ENCODE data around the gene CCL5.

Gene CCL5

GRCh38 chr17:35879773-35880654 is at the start of gene CCL5:
Gene CCL5 (minus strand): TSS chr17:35880360.
- DNase-seq = peak; percentile 62 to 69

DNA sequence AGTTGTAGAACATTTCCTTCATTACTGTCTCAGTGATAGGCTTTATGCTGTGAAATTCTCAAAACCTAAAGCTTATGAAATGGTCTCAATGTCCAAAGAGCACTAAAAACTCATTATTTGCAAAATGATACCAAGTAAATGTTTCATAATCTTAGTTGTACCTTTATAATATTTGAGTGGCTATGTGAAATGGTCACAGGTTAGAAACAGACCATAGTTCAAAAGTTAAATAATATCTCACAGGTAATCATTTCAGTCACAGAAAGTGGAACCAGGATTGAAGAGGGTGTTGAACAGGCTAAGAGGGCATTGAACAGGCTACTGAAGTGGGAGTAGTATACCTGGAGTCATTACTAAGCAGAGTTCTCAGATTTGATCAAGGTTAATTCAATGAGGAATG is 47.6 kb upstream of the CCL5 start:
- DNase-seq = no peak

DNA sequence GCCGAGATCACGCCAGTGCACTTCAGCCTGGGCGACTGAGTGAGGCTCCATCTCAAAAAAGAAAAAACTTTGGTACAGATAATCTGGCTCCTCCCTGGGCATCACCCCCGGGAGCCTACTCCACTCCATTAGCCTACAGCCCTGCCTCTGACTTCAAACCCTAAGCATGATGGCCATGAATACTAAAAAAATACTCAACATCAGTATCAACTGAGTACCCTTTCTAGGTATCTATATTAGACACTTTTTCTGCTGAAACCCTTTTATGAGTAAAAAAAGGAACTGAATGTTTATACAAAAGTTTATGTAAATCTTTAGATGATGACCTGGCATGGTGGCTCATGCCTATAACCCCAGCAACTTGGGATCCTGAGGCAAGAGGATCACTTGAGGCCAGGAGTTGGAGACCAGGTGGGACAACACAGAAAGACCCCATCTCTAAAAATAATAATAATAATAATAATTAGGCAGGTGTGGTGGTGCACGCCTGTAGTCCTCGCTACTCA is 43.5 kb upstream of the CCL5 start:
- DNase-seq = no peak

DNA sequence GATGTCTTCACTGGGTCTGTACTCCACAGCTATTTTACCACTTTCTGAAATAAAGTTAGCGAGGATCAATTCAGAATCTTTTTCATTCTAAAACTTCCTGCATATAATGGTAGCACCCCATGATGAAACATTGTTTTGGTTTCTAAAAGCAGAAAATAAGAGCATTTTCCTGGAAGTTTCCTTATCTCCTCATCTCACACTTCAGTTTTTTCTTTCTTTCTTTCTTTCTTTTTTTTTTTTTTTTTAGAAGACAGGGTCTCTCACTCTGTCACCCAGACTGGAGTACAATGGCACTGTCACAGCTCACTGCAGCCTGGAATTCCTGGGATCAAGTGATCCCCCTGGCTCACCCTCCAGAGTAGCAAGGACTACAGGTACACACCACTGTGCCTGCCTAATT is 40.1 kb upstream of the CCL5 start:
- no peak for DNase-seq

- DNase-seq = no peak
Observed at GRCh38 chr17:35918665-35919064, 38.5 kb upstream of the CCL5 start.

GRCh38 chr17:35917519-35918213 is 37.5 kb upstream of the CCL5 start:
- no peak for DNase-seq

DNA sequence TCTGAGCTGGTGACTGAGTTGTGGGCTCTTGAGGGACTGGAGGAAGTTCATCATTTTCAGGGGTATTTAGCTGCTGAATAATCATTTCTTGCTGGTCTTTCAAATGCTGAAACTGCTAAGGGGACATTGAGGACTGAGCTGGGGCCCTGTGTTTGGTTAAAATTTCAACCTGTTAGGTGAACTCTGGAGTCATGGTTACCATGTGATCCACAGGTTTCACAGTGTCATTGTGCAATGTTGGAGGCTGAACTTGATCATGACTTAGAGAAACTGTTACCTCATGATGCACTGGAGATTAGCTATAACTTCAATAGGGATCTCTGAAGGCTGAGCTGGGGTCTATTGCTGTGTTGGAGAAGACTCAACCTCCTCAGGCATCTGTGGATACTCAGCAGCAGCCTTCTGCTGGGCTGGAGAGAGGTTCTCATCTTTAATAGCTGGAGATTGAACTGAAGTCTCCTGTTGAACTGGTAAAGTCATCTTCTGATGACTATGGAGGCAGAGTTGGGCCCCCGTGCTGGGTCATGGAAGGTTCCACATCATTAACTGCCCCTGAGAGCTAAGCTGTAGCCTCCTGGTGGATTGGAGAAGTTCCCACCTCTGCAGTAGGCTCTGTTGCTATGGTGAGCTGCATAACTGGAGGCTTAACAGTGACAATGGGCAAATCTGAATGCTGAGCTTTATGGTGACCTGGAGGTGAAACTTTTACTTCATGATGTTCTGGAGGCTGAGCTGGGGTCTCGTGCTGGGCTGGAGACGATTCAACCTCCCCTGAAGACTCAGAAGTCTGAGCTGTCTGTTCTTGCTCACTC is 35.2 kb upstream of the CCL5 start:
- DNase-seq = no peak

- no peak for DNase-seq
Observed at GRCh38 chr17:35914354-35914753, 34.2 kb upstream of the CCL5 start.

DNA sequence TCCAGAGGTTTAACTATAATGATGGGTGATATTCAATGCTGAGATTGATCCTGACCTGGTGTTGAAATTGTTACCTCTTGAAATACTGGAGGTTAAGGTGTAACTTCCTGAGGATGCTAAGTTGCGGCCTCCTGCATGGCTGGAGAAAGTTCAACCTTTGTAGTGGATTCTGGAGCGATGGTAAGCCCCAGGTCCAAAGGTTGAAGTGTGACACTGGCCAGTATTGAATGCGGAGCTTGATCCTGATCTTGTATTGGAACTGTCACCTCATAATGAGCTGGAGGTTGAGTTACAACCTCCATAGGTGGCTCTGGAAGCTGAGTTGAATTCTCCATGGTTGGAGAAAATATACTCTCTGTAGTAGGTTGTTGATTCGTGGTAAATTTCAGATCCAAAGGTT is 33.4 kb upstream of the CCL5 start:
- DNase-seq = no peak

DNA sequence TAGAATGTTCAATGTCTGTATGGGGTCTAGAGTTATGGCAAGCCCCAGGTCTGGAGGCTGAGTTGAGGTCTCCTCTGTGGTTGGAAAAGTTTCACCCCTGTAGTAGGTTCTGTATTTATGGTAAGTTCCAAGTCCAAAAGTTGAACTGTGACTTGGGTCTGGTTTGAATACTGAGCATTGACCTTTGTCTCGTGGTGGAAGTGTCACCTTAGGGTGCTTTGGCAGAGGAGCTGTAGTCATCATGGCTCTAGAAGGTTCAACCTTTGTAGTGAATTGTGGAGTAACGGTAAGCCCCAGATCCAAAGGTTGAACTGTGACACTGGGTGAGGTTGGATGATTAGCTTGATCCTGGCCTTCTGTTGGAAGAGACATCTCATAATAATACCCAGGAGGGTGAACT is 32.8 kb upstream of the CCL5 start:
- no peak for DNase-seq

DNA sequence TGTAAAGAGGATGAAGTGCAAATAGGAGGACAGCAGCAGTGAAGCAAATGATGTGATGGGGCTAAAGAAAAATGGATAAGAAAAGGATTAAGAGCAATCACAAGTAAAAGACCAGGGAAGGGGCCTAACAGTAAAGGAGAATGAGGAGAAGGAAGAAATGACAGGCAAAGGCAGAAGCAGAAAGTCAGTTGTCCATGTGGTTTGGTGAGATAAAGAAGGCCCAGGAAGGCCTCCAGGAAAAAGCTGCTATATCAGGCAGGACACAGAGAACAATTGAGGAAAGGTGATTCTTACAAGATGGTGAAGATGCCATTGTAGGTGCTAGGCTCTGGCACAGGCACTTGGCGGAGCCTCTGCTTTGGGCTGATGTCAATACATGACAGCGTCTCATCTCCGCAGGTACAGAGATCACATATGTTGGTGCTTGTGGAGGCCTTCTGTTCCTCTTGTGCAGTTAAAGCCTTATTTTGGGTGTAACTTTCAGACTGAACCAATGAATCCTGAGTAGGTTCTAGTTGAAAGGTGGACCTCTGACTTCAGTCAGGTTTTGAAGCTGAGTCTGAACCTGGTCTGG is 32.3 kb upstream of the CCL5 start:
- no peak for DNase-seq

DNA sequence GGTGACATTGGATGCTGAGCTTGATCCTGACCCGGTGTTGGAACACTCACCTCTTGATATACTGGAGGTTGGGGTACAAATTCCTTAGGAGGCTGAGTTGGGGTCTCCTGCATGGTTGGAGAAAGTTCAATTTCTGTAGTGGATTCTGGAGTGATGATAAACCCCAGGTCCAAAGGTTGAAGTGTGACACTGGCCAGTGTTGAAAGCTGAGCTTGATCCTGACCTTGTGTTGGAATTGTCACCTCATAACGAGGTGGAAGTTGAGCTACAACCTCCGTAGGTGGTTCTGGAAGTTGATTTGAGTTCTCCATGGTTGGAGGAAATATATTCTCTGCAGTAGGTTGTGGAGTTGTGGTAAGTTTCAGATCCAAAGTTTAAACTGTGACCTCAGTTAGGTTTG is 29.2 kb upstream of the CCL5 start:
- DNase-seq = no peak

DNA sequence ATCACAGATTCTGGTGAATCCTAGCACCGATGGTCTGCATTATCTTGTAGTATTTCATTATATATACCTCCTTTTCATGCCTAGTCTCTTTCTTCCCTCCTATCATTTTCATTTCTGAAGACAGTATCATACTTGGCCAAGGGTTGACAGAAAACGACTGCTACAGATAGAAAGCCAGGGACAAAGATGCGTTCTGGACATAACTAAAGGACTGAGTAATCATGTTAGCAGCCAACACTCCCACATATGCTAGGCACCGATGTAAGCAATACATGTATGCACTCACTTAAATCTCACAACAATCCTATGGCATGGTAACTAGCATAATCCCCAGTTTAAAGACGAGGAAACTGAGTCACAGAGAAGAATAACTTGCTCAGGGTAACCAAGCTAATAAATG is 27.5 kb upstream of the CCL5 start:
- no peak for DNase-seq

DNA sequence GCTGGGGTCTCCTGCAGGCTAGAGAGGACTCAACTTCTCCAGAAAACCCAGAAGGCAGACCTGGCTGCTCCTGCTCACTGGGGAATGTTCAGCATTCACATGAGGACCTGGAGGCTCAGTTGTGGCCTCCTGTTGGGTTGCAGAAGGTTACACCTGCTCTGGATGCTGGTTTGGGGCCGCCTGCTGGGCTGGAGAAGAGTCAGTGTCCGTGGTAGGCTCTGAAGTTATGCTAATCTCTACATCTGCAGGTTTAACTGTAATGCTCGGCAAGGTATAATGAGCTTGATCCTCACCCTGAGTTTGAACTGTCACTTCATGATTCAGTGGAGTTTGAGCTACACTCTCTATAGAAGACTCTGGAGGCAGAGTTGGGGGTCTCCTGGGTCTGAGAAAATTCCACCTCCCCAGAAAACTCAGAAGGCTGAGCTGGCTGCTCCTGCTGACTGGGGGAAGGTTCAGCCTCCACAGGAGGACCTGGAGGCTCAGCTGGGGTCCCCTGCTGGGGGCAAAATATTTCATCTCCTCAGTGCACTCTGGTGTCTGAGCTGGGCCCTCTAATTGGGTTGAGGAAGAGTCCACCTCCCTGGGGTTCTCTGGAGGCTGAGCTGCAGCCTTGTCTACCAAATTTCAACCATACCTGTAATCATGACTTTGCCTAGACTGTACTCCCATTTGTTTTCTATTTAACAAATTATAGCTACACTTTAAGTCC is 26.9 kb upstream of the CCL5 start:
- DNase-seq = no peak

- no peak for DNase-seq
Observed at GRCh38 chr17:35906191-35906925, 26.2 kb upstream of the CCL5 start.

- no peak for DNase-seq
Observed at GRCh38 chr17:35903451-35903850, 23.3 kb upstream of the CCL5 start.

DNA sequence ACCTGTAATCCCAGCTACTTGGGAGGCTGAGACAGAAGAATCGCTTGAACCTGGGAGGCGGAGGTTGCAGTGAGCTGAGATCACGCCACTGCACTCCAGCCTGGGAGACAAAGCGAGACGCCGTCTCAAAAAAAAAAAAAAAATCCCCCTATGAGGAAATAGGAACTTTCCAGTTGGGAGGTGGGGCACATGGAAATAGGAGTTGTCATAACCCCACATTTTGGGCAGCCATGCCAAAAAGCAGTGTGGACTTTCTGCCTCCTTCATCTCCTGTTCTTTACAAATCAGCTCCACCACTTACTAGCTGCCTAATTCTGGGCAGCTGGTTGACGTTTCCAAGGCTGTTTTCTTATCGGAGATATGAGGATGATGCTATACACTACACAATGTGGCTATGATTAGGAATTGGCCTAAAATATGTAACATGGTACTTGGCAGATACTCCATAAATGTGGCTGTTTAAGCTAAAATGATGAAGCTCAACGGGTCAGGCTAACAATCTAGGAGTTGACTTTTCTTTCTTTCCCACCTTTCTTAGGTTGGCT is 21.5 kb upstream of the CCL5 start:
- DNase-seq = no peak

DNA sequence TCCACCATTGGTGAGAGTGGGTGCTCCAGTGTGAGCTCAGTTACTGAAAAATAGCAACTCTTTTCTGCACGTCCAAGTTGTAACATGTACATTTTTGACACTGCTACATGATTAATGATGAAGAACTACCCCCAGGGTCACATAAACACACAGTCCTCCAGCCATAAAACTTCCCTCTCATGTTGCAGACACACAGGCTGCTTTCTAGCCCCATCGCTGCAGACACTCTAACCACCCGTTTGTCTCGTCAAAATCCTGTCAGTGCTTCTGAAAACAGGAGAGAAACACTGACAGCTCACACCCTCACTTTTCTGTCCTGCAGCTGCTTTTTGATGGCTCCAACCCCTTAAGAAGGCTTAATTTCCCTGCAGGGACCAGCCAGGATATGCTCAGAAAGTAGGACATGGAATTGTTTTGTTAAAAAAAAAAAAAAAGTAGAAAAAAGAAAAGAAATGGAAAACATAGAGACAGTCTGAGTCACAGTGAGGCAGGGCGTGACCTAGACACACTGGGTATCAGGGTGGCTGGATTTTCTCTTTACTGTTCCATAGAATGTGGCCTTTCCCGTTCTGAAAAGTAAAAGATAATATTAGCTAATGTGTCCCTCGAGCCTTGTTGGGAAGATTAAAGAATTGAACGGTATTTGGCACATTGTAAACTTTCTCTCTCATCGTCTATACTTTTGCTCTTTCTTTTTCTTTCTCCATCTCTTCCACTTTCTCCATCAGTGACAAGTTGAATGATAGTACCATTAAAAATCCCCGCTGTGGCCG is 20.7 kb upstream of the CCL5 start:
- DNase-seq = no peak

- DNase-seq = no peak
Observed at GRCh38 chr17:35900280-35900679, 20.1 kb upstream of the CCL5 start.

DNA sequence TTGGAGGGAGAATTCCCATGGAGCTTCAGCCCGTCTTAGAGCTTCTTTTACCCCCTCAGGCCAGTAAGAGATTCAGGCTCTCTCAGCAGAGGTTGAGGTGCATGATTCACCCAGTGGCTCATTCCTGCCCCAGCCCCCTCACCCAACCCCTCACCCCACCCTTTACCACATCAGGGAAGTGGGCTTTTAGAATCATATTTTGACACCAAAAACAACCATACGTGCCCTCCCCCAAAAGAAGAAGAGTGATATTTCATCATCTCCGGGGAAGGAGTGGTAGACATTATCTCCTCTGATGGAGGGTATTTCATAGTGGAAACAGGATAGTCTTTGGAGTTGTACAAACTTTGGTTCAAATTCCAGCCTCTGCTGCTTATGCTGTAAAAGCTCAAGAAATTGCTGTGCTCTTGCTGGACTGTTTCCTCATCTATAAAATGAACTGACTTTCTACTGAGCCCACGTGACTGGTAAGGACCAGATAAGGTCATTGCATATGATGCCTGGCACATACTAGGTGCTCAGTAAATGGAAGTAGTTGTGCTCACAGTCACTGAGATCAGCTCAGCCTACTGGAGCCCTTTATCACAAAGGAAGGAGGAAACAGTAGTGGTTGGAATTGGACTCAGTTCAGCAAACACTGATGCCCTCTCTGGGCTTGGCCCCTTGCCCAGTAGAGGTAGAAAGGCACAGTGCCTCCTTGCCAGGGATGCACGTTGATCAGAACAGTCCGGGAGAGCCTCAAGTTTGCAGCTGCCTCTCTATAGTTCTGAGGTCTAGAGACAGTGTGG is 18.3 kb upstream of the CCL5 start:
- peak; percentile 59 to 67 for DNase-seq

All from activated T-cell treated with anti-CD3 and anti-CD28 coated beads, Interleukin-2, amount 50 U/mL, for 48 hours (primary cell).